Thoracic aorta (tissue), 2 donors: ENCODE data around the gene OR2G3. TPM values are rescaled to one million over a fixed set of nuclear protein-coding genes. Genes with fewer than 3 reads are reported as not detected.

Source experiments
- ATAC-seq: fragments of 150-250 bp; one replicate; pipeline ENCODE4 v1.8.0; 2017; ENCODE audit warnings: low read depth; ENCODE audit not compliant: insufficient number of reproducible peaks, low FRiP score
- DNase-seq: peaks from one replicate; pipeline ENCODE4 v3.0.0-alpha.2; 2020; ENCODE audit warnings: low spot score
- H3K27ac ChIP-seq, 2 donors: fragments of 200-600 bp; sonication (generic); 1 replicate in 1 of 2; 2 replicates in 1 of 2; pipeline ENCODE4 v1.5.1; 2016; ENCODE audit warnings: mild to moderate bottlenecking in 2 of 2, moderate library complexity in 2 of 2
- H3K27me3 ChIP-seq: fragments of 200-600 bp; sonication (generic); replicated peaks from 2 replicates; pipeline ENCODE4 v1.6.0; 2016; ENCODE audit warnings: mild to moderate bottlenecking; ENCODE audit not compliant: insufficient read depth
- H3K36me3 ChIP-seq: fragments of 200-600 bp; sonication (generic); one replicate; pipeline ENCODE4 v1.5.1; 2016
- H3K4me1 ChIP-seq, 2 donors: fragments of 200-600 bp; sonication (generic); 1 replicate in 1 of 2; 2 replicates in 1 of 2; pipeline versions ENCODE4 v1.5.1 to v1.6.0; 2016; ENCODE audit warnings: low read depth in 2 of 2, mild to moderate bottlenecking in 1 of 2; ENCODE audit not compliant: control insufficient read depth in 1 of 2
- H3K4me3 ChIP-seq: fragments of 200-600 bp; sonication (generic); 2 replicates; pipeline ENCODE4 v1.5.1; 2016; ENCODE audit warnings: mild to moderate bottlenecking
- H3K9me3 ChIP-seq: fragments of 200-600 bp; sonication (generic); 2 replicates; pipeline ENCODE4 v1.5.1; 2016
- total RNA-seq, 2 donors: library from RNA; depleted of rRNA; stranded (reverse); fragments of >200 nt; gene quantifications; one replicate each; pipeline versions ENCODE4 v1.1.0 to v1.2.3, GENCODE V29; 2016
- TF ChIP-seq, protein P1 (sequence below): fragments of 200-600 bp; sonication (generic); IDR thresholded peaks from one replicate; pipeline ENCODE4 v1.5.1; 2019; ENCODE audit warnings: antibody characterized with exemption

Gene OR2G3
- total RNA-seq, 2 donors from 2014 or later, result not detected

DNA sequence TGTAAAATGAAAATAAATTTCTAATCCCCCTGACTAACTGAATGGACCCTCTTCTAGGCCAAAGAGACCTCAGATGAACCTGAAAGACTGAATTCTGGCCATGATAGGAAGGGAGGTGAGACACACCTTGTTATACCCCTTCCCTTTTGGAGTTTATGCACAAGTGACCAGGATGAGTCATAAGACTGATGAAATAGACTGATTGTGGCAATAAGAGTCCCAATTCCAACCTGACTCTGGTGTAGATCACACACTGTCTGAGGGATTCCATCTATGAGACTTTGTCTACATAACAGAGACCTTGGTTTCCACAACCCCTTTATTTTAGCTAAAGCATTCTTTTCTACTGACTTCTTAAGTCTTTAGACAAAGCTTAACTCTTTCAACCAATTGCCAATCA, 30.7 kb upstream of the OR2G3 start:
- ATAC-seq, result no peak
- no peaks in the 10 kb centered on the region for H3K9me3 ChIP-seq
- H3K27me3 ChIP-seq, result no peaks in the 10 kb centered on the region
- no peak overlapping the region for H3K4me3 ChIP-seq
- H3K36me3 ChIP-seq, result no peaks in the 10 kb centered on the region
- H3K27ac ChIP-seq, result no peak overlapping the region
- no peaks in the 10 kb centered on the region for H3K4me1 ChIP-seq
- TF ChIP-seq, protein P1, sequence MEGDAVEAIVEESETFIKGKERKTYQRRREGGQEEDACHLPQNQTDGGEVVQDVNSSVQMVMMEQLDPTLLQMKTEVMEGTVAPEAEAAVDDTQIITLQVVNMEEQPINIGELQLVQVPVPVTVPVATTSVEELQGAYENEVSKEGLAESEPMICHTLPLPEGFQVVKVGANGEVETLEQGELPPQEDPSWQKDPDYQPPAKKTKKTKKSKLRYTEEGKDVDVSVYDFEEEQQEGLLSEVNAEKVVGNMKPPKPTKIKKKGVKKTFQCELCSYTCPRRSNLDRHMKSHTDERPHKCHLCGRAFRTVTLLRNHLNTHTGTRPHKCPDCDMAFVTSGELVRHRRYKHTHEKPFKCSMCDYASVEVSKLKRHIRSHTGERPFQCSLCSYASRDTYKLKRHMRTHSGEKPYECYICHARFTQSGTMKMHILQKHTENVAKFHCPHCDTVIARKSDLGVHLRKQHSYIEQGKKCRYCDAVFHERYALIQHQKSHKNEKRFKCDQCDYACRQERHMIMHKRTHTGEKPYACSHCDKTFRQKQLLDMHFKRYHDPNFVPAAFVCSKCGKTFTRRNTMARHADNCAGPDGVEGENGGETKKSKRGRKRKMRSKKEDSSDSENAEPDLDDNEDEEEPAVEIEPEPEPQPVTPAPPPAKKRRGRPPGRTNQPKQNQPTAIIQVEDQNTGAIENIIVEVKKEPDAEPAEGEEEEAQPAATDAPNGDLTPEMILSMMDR, result no peak
- DNase-seq, result no peak

DNA sequence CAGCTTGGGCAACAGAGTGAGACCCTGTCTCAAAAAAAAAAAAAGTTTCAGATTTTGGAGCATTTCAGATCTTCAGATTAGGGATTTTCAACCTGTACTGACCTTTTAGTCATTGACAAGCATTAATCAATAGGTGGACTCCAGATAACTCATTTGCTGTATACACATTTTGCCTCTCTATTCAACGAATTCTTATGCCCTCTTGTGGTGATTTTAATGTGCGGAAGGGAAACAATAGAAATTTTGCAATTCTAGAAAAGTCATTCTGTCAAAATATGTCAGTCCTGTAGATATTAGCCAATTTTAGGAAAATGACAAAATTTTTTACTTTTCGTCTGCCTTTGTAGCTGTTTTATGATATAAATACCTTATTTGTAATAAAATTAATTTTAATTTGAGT, 28.9 kb upstream of the OR2G3 start:
- H3K27ac ChIP-seq, result no peak overlapping the region
- H3K36me3 ChIP-seq, result no peaks in the 10 kb centered on the region
- no peak overlapping the region for H3K4me3 ChIP-seq
- no peaks in the 10 kb centered on the region for H3K9me3 ChIP-seq
- no peak for ATAC-seq
- TF ChIP-seq, protein P1, result no peak
- no peak for DNase-seq
- H3K27me3 ChIP-seq, result no peaks in the 10 kb centered on the region
- no peaks in the 10 kb centered on the region for H3K4me1 ChIP-seq

DNA sequence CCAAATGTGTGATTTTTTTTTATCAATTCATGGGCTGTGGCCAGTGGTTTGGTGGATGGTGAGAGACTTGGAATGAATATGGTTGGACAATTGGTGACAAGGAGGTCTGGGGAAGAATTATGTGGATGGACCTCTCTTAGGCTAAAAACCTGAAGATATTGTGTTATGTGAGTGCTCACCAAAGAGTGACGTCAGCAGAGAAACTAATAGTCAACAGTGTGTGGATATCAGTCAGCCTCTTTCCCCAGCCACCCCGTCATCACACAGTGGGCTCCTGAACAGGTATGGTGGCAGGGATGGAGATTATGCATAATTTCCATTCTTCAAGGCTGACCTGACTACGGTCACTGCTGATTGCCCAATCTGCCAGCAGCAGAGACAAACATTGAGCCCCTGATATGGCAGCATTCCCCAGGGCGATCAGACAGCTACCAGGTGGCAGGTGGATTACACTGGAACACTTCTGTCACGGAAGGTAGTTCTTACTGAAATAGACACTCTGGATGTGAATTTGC, 26.4 kb upstream of the OR2G3 start:
- no peak overlapping the region for H3K27ac ChIP-seq
- no peak for ATAC-seq
- TF ChIP-seq, protein P1, result no peak
- H3K9me3 ChIP-seq, result no peaks in the 10 kb centered on the region
- no peak overlapping the region for H3K4me3 ChIP-seq
- no peaks in the 10 kb centered on the region for H3K27me3 ChIP-seq
- no peaks in the 10 kb centered on the region for H3K4me1 ChIP-seq
- no peaks in the 10 kb centered on the region for H3K36me3 ChIP-seq
- DNase-seq, result no peak

DNA sequence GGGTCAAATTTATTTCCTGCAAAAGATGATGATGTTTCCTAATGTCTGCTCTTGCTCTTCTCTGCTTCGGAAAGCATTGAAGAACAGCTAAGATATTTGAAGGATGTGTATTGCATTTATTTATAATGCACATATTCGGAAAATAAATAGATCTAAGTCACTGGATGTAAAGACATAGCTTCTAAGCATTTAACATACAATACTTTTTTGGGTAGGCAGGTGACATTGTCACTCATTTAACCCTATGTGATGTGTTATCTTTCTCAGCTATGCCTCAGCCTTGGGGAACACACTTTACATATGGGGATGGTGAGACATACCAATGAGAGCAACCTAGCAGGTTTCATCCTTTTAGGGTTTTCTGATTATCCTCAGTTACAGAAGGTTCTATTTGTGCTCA, 17.3 kb upstream of the OR2G3 start, which contains the start of gene OR2G2:
Gene OR2G2, plus strand, starts transcription at position 301 of the 400 bp plus-strand sequence. Its CDS starts 0 bp downstream, at position 301.
- H3K4me1 ChIP-seq, result no peaks in the 10 kb centered on the region
- no peak for DNase-seq
- ATAC-seq, result no peak
- no peak within 1 kb of the TSS for H3K27ac ChIP-seq
- H3K9me3 ChIP-seq, result no peaks in the 10 kb centered on the region
- H3K36me3 ChIP-seq, result no peaks in the 10 kb centered on the region
- H3K4me3 ChIP-seq, result no peak within 1 kb of the TSS
- TF ChIP-seq, protein P1, result no peak
- no peaks in the 10 kb centered on the region for H3K27me3 ChIP-seq

DNA sequence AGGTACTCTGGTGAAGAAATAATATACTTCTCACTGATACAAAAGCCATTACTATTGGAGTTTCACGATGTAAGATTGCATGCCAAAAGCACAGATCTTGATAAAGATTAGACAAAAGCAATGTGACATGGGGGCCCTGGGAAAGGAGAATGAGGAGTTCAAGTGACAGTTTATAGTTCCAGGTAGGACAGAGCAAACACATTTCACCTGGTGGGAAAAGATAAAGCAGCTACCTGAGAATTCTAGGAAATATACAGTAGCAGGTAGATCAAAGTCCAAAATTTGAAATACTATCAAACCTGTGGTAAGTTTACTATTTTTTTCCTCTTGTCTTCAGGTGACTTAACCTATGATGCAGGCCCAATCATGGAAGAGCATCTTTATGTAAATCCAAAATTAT, 8.0 kb downstream of the OR2G3 start:
- Histone ChIP-seq H3K36me3 (no peaks in the 10 kb centered on the region), H3K4me3 (no peak overlapping the region), H3K27me3 (no peaks in the 10 kb centered on the region), H3K4me1 (no peaks in the 10 kb centered on the region), H3K9me3 (no peaks in the 10 kb centered on the region), H3K27ac (no peak overlapping the region)
- DNase-seq, result no peak
- TF ChIP-seq, protein P1, result no peak
- ATAC-seq, result no peak
